Stomach (tissue), 4 donors: ENCODE results near the gene ZMYND15.

Experiments
- EP300 ChIP-seq: sonication (generic); formaldehyde crosslinking; IDR thresholded peaks from one replicate; pipeline ENCODE4 v1.6.1; 2017; ENCODE audit warnings: antibody characterized with exemption
- POLR2A ChIP-seq, 4 donors: fragments of 450-650 bp; IDR thresholded peaks; one replicate each; pipeline ENCODE4 v1.6.1; 2016; ENCODE audit warnings: antibody characterized with exemption in 4 of 4, control low read depth in 2 of 4, mild to moderate bottlenecking in 1 of 4, moderate library complexity in 1 of 4
- TF ChIP-seq, protein P1 (sequence below), 7 experiments: fragments of 450-650 bp in 4 of 7; fragments of 200-600 bp in 3 of 7; sonication (generic) in 3 of 7; IDR thresholded peaks; one replicate each; pipeline ENCODE4 v1.5.1; 2016 to 2019; ENCODE audit warnings: antibody characterized with exemption in 7 of 7, control low read depth in 2 of 7, mild to moderate bottlenecking in 1 of 7

- TF ChIP-seq POLR2A (IDR thresholded peaks at IDR 0.05) (no peak), EP300 (no peak)
- TF ChIP-seq, protein P1, sequence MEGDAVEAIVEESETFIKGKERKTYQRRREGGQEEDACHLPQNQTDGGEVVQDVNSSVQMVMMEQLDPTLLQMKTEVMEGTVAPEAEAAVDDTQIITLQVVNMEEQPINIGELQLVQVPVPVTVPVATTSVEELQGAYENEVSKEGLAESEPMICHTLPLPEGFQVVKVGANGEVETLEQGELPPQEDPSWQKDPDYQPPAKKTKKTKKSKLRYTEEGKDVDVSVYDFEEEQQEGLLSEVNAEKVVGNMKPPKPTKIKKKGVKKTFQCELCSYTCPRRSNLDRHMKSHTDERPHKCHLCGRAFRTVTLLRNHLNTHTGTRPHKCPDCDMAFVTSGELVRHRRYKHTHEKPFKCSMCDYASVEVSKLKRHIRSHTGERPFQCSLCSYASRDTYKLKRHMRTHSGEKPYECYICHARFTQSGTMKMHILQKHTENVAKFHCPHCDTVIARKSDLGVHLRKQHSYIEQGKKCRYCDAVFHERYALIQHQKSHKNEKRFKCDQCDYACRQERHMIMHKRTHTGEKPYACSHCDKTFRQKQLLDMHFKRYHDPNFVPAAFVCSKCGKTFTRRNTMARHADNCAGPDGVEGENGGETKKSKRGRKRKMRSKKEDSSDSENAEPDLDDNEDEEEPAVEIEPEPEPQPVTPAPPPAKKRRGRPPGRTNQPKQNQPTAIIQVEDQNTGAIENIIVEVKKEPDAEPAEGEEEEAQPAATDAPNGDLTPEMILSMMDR (IDR thresholded peaks at IDR 0.05), result no peak
Measured at GRCh38 chr17:4719684-4720221, 19.9 kb upstream of the ZMYND15 start.
